ENCODE measurements around the gene EVL.

EVL gene

DNA sequence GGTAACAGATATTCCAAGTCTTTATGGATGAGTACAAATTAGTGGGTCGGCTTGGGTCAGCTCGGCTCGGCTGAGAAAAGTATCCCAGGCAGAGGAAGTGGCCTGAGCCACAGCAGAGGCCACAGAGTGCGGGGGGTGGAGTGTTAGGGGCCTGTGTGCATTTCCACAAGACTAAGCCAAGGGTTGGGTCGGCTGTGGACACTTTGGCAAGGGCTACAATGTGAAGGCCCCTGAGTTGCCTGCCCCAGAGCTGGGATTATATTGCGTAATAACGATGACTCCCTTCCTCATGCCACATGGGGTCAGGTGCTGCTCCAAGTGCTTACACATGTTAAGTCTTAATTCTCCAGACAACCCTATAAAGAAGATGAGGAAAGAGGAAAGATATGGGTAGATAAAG is 11.4 kb downstream of the EVL start:
- Mint-ChIP-seq H3K27ac (peak overlapping the region; percentile 75), H3K9me3 (no peaks in the 10 kb centered on the region), H3K4me3 (no peak overlapping the region), H3K4me1 (peaks cover 66% of the 10 kb centered on the region), H3K27me3 (no peaks in the 10 kb centered on the region), H3K36me3 (peaks cover 26% of the 10 kb centered on the region)
- ATAC-seq (ENCODE audit: low read depth), result no peak
- DNase-seq (ENCODE audit: low spot score in 2 of 2), result no peak

DNA sequence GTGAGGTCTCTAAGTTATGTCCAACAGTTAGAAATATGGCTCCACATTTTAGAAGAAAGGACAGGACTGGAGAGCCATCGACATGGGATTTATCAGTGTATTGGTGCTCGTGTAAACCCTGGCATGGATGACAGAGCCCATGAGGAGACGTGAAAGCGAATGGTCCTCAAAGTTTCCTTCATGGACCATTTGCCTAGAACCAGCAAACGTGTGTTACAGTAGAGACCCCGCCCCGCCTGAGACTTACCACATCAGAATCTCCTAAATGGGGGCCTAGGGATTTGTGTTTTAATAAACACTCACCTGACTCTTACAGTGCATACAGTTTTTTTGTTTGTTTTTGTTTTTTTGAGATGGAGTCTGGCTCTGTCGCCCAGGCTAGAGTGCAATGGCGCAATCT is 12.2 kb downstream of the EVL start:
- peak overlapping the region; percentile 75 for H3K27ac Mint-ChIP-seq
- no peaks in the 10 kb centered on the region for H3K27me3 Mint-ChIP-seq
- DNase-seq (ENCODE audit: low spot score in 2 of 2), result no peak
- no peaks in the 10 kb centered on the region for H3K9me3 Mint-ChIP-seq
- H3K36me3 Mint-ChIP-seq, result peaks cover 26% of the 10 kb centered on the region
- peaks cover 69% of the 10 kb centered on the region for H3K4me1 Mint-ChIP-seq
- H3K4me3 Mint-ChIP-seq, result no peak overlapping the region
- ATAC-seq (ENCODE audit: low read depth), result no peak

GRCh38 chr14:100078216-100078803 is 13.1 kb downstream of the EVL start:
- peak overlapping the region; percentile 64 for H3K27ac Mint-ChIP-seq
- ATAC-seq (ENCODE audit: low read depth) (no peak), DNase-seq (ENCODE audit: low spot score in 2 of 2) (no peak)
- H3K27me3 Mint-ChIP-seq, result no peaks in the 10 kb centered on the region
- H3K4me3 Mint-ChIP-seq, result peak overlapping the region; percentile 12
- H3K36me3 Mint-ChIP-seq, result peaks cover 20% of the 10 kb centered on the region
- H3K9me3 Mint-ChIP-seq, result no peaks in the 10 kb centered on the region
- H3K4me1 Mint-ChIP-seq, result peaks cover 63% of the 10 kb centered on the region

DNA sequence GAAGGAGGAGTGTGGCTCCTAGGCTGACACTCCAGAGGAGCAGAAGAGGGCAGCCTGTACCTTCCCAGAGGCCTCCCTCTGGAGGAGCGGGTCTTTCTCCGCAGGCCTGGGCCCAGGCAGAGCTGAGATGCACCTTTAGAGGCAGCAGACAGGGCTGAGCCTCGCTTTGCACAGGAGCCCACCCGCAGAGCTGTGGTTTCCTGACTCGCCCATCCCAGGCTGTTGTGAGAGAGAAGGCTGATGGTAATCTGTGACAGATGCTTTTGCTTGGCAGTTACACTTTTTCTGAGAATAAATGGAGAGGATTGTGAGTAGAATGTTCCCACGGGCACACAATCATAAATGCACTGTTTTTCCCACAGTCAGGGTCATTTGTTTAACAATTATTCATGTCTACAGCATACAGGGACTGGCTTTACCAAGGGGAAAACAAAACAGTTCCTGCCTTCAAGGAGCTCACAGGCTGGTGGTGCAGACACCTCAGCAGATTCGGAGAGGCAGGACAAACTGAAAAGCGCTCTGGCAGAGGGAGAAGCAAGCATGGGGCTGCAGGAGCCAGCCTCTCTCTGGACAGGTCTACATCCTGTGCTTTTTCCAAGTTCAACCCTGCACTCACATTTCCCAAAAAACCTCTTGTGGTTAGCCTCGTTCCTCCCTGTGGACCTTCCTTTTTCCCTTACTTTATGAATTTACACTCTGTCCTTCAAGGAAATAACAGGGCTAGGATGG is 13.9 kb downstream of the EVL start:
- H3K9me3 Mint-ChIP-seq, result no peaks in the 10 kb centered on the region
- DNase-seq (ENCODE audit: low spot score in 2 of 2) (no peak), ATAC-seq (ENCODE audit: low read depth) (peak; percentile 63)
- H3K4me3 Mint-ChIP-seq, result peak overlapping the region; percentile 31
- peaks cover 20% of the 10 kb centered on the region for H3K36me3 Mint-ChIP-seq
- no peaks in the 10 kb centered on the region for H3K27me3 Mint-ChIP-seq
- peaks cover 60% of the 10 kb centered on the region for H3K4me1 Mint-ChIP-seq
- peak overlapping the region; percentile 64 for H3K27ac Mint-ChIP-seq

- Mint-ChIP-seq H3K36me3 (peaks cover 16% of the 10 kb centered on the region), H3K9me3 (no peaks in the 10 kb centered on the region), H3K27ac (peak overlapping the region; percentile 64), H3K4me3 (no peak overlapping the region), H3K4me1 (peaks cover 58% of the 10 kb centered on the region), H3K27me3 (no peaks in the 10 kb centered on the region)
- no peak for DNase-seq (ENCODE audit: low spot score in 2 of 2)
- ATAC-seq (ENCODE audit: low read depth), result no peak
These were observed 14.4 kb downstream of the EVL start for GRCh38 chr14:100079726-100080005.

GRCh38 chr14:100080206-100080605 is 15.0 kb downstream of the EVL start:
- ATAC-seq (ENCODE audit: low read depth) (no peak), DNase-seq (ENCODE audit: low spot score in 2 of 2) (no peak)
- peaks cover 17% of the 10 kb centered on the region for H3K36me3 Mint-ChIP-seq
- H3K9me3 Mint-ChIP-seq, result no peaks in the 10 kb centered on the region
- no peaks in the 10 kb centered on the region for H3K27me3 Mint-ChIP-seq
- H3K27ac Mint-ChIP-seq, result peak overlapping the region; percentile 45
- peaks cover 54% of the 10 kb centered on the region for H3K4me1 Mint-ChIP-seq
- no peak overlapping the region for H3K4me3 Mint-ChIP-seq

DNA sequence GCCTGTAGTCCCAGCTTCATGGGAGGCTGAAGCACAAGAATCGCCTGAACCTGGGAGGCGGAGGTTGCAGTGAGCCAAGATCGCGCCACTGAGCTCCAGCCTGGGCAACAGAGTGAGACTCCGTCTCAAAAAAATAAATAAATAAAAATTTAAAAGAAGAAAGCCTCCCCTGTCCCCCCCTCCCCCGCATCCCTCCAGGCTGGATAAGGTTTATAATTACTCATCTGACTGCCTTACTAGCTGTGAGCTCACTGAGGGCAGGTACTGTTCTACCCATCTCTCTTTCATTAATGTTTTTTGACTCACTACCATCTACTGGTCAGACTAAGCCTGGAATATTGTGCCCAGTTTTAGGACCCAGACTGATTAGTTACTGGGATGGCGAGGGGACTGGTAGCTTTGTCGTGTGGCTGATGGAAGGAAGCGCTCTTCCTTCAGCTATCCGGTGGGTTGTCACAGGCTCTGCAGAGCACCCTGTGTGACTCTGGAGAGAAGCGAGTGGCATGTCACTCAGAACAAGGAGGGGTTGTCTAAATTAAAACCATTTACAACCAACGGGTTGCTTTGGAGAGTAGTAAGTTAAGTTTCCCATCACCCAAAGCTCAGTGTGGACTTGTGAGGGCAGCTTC is 16.9 kb downstream of the EVL start:
- H3K9me3 Mint-ChIP-seq, result no peaks in the 10 kb centered on the region
- H3K27ac Mint-ChIP-seq, result peak overlapping the region; percentile 84

GRCh38 chr14:100082723-100083122 is 17.5 kb downstream of the EVL start:
- Mint-ChIP-seq H3K9me3 (no peaks in the 10 kb centered on the region), H3K27me3 (no peaks in the 10 kb centered on the region), H3K36me3 (peaks cover 23% of the 10 kb centered on the region), H3K27ac (peak overlapping the region; percentile 24), H3K4me1 (peaks cover 42% of the 10 kb centered on the region), H3K4me3 (no peak overlapping the region)
- DNase-seq (ENCODE audit: low spot score in 2 of 2) (no peak), ATAC-seq (ENCODE audit: low read depth) (no peak)

More for the DNA sequence above, 16.9 kb downstream of the EVL start:
- Mint-ChIP-seq H3K27me3 (no peaks in the 10 kb centered on the region), H3K4me3 (no peak overlapping the region), H3K36me3 (peaks cover 23% of the 10 kb centered on the region), H3K4me1 (peaks cover 43% of the 10 kb centered on the region)
- ATAC-seq (ENCODE audit: low read depth) (no peak), DNase-seq (ENCODE audit: low spot score in 2 of 2) (no peak)

GRCh38 chr14:100083706-100084105 is 18.5 kb downstream of the EVL start:
- peaks cover 36% of the 10 kb centered on the region for H3K4me1 Mint-ChIP-seq
- H3K36me3 Mint-ChIP-seq, result peaks cover 23% of the 10 kb centered on the region
- DNase-seq (ENCODE audit: low spot score in 2 of 2) (no peak), ATAC-seq (ENCODE audit: low read depth) (no peak)
- H3K27ac Mint-ChIP-seq, result no peak overlapping the region
- no peak overlapping the region for H3K4me3 Mint-ChIP-seq
- H3K9me3 Mint-ChIP-seq, result no peaks in the 10 kb centered on the region
- no peaks in the 10 kb centered on the region for H3K27me3 Mint-ChIP-seq

GRCh38 chr14:100084591-100084990 is 19.4 kb downstream of the EVL start:
- no peak for ATAC-seq (ENCODE audit: low read depth)
- Mint-ChIP-seq H3K27me3 (no peaks in the 10 kb centered on the region), H3K9me3 (no peaks in the 10 kb centered on the region), H3K4me1 (peaks cover 29% of the 10 kb centered on the region), H3K27ac (no peak overlapping the region), H3K4me3 (no peak overlapping the region), H3K36me3 (peaks cover 23% of the 10 kb centered on the region)
- DNase-seq (ENCODE audit: low spot score in 2 of 2), result no peak

GRCh38 chr14:100085462-100085861 is 20.2 kb downstream of the EVL start:
- Mint-ChIP-seq H3K27ac (no peak overlapping the region), H3K27me3 (no peaks in the 10 kb centered on the region), H3K4me3 (no peak overlapping the region), H3K36me3 (peaks cover 28% of the 10 kb centered on the region), H3K9me3 (no peaks in the 10 kb centered on the region), H3K4me1 (peaks cover 25% of the 10 kb centered on the region)
- ATAC-seq (ENCODE audit: low read depth), result no peak
- no peak for DNase-seq (ENCODE audit: low spot score in 2 of 2)

GRCh38 chr14:100086361-100086760 is 21.1 kb downstream of the EVL start:
- ATAC-seq (ENCODE audit: low read depth) (no peak), DNase-seq (ENCODE audit: low spot score in 2 of 2) (no peak)
- Mint-ChIP-seq H3K36me3 (peaks cover 33% of the 10 kb centered on the region), H3K27me3 (no peaks in the 10 kb centered on the region), H3K4me1 (peaks cover 25% of the 10 kb centered on the region), H3K4me3 (no peak overlapping the region), H3K27ac (peak overlapping the region; percentile 65), H3K9me3 (no peaks in the 10 kb centered on the region)

- Mint-ChIP-seq H3K4me1 (peaks cover 17% of the 10 kb centered on the region), H3K36me3 (peaks cover 43% of the 10 kb centered on the region), H3K4me3 (no peak overlapping the region), H3K9me3 (no peaks in the 10 kb centered on the region), H3K27ac (no peak overlapping the region), H3K27me3 (no peaks in the 10 kb centered on the region)
- ATAC-seq (ENCODE audit: low read depth), result no peak
- DNase-seq (ENCODE audit: low spot score in 2 of 2), result no peak
These were observed 23.0 kb downstream of the EVL start for GRCh38 chr14:100088226-100088625.

GRCh38 chr14:100091386-100091785 is 26.2 kb downstream of the EVL start:
- H3K4me1 Mint-ChIP-seq, result peaks cover 13% of the 10 kb centered on the region
- peak overlapping the region; percentile 31 for H3K27ac Mint-ChIP-seq
- H3K27me3 Mint-ChIP-seq, result no peaks in the 10 kb centered on the region
- H3K36me3 Mint-ChIP-seq, result peaks cover 33% of the 10 kb centered on the region
- ATAC-seq (ENCODE audit: low read depth), result no peak
- no peak for DNase-seq (ENCODE audit: low spot score in 2 of 2)
- H3K9me3 Mint-ChIP-seq, result no peaks in the 10 kb centered on the region
- H3K4me3 Mint-ChIP-seq, result no peak overlapping the region

Measured in memory B cell (primary cell).